ENCODE measurements around the gene RNF11. TPM values are rescaled to one million over a fixed set of nuclear protein-coding genes. Genes with fewer than 3 reads are reported as not detected.

Gene RNF11
- total RNA-seq, 2 experiments from 2014 or later, result 27.5 to 29.0 TPM

- peak; percentile 33 for ATAC-seq
- no peaks in the 10 kb centered on the region for H3K9me3 Mint-ChIP-seq (ENCODE audit: insufficient read depth)
- POLR2A ChIA-PET, result no interaction called here
- peaks cover 14% of the 10 kb centered on the region for H3K4me1 Mint-ChIP-seq (ENCODE audit: low read depth)
- no peak overlapping the region for H3K27ac Mint-ChIP-seq
- DNase-seq, result no peak
- CTCF ChIA-PET, result no interaction called here
- H3K27me3 Mint-ChIP-seq (ENCODE audit: low read depth), result no peaks in the 10 kb centered on the region
- H3K36me3 Mint-ChIP-seq (ENCODE audit: low read depth), result no peaks in the 10 kb centered on the region
- no peak overlapping the region for H3K4me3 Mint-ChIP-seq
These were observed 49.0 kb downstream of the RNF11 start for GRCh38 chr1:51285055-51285454.

- CTCF ChIA-PET, result interaction anchor here (0.7 to 3.5 kb wide), 2 partner anchors 9 to 12 kb away, joined by 3 to 29 read pairs; no protein-coding TSS in a partner anchor
- no peak for DNase-seq
- no peaks in the 10 kb centered on the region for H3K9me3 Mint-ChIP-seq (ENCODE audit: insufficient read depth)
- no peaks in the 10 kb centered on the region for H3K36me3 Mint-ChIP-seq (ENCODE audit: low read depth)
- H3K4me1 Mint-ChIP-seq (ENCODE audit: low read depth), result peaks cover 14% of the 10 kb centered on the region
- no peak overlapping the region for H3K4me3 Mint-ChIP-seq
- ATAC-seq, result no peak
- H3K27me3 Mint-ChIP-seq (ENCODE audit: low read depth), result no peaks in the 10 kb centered on the region
- H3K27ac Mint-ChIP-seq, result no peak overlapping the region
- POLR2A ChIA-PET, result interaction anchor here (0.6 kb wide), 1 partner anchor 1441 kb away, joined by 3 read pairs; no protein-coding TSS in a partner anchor
These were observed 51.9 kb downstream of the RNF11 start for GRCh38 chr1:51287966-51288365.

- CTCF ChIA-PET, result interaction anchor here (3.5 kb wide), 1 partner anchor 8 kb away, joined by 29 read pairs; no protein-coding TSS in a partner anchor
These were observed 52.5 kb downstream of the RNF11 start for GRCh38 chr1:51288578-51288977.

GRCh38 chr1:51289676-51290488 is 53.8 kb downstream of the RNF11 start:
- ChIA-PET CTCF (no interaction called here), POLR2A (interaction anchor here (0.5 kb wide), 1 partner anchor 94 kb away, joined by 3 read pairs; no protein-coding TSS in a partner anchor)
- no peak for DNase-seq
- no peak overlapping the region for H3K4me3 Mint-ChIP-seq
- no peaks in the 10 kb centered on the region for H3K36me3 Mint-ChIP-seq (ENCODE audit: low read depth)
- H3K9me3 Mint-ChIP-seq (ENCODE audit: insufficient read depth), result no peaks in the 10 kb centered on the region
- no peak for ATAC-seq
- H3K27me3 Mint-ChIP-seq (ENCODE audit: low read depth), result no peaks in the 10 kb centered on the region
- peaks cover 12% of the 10 kb centered on the region for H3K4me1 Mint-ChIP-seq (ENCODE audit: low read depth)
- H3K27ac Mint-ChIP-seq, result no peak overlapping the region

More at GRCh38 chr1:51288578-51288977, 52.5 kb downstream of the RNF11 start:
- no peaks in the 10 kb centered on the region for H3K9me3 Mint-ChIP-seq (ENCODE audit: insufficient read depth)
- no peak for DNase-seq
- peaks cover 14% of the 10 kb centered on the region for H3K4me1 Mint-ChIP-seq (ENCODE audit: low read depth)
- no peak for ATAC-seq
- no peak overlapping the region for H3K27ac Mint-ChIP-seq
- H3K27me3 Mint-ChIP-seq (ENCODE audit: low read depth), result no peaks in the 10 kb centered on the region
- POLR2A ChIA-PET, result no interaction called here
- no peaks in the 10 kb centered on the region for H3K36me3 Mint-ChIP-seq (ENCODE audit: low read depth)
- no peak overlapping the region for H3K4me3 Mint-ChIP-seq

- Mint-ChIP-seq H3K4me1 (ENCODE audit: low read depth) (peaks cover 13% of the 10 kb centered on the region), H3K27me3 (ENCODE audit: low read depth) (no peaks in the 10 kb centered on the region), H3K9me3 (ENCODE audit: insufficient read depth) (no peaks in the 10 kb centered on the region), H3K27ac (no peak overlapping the region), H3K4me3 (no peak overlapping the region), H3K36me3 (ENCODE audit: low read depth) (no peaks in the 10 kb centered on the region)
- CTCF ChIA-PET, result no interaction called here
- ATAC-seq, result no peak
- POLR2A ChIA-PET, result interaction anchor here (0.5 to 0.6 kb wide), 2 partner anchors 94 to 118 kb away, joined by 3 read pairs; no protein-coding TSS in a partner anchor
- DNase-seq, result no peak
These were observed 54.4 kb downstream of the RNF11 start for GRCh38 chr1:51290489-51290847.

GRCh38 chr1:51293898-51294515 is 57.9 kb downstream of the RNF11 start:
- CTCF ChIA-PET, result interaction anchor here (3.5 kb wide), 1 partner anchor 103 kb away, joined by 47 read pairs; no protein-coding TSS in a partner anchor
- POLR2A ChIA-PET, result no interaction called here
- H3K27ac Mint-ChIP-seq, result no peak overlapping the region

GRCh38 chr1:51294566-51295184 is 58.6 kb downstream of the RNF11 start:
- Mint-ChIP-seq H3K9me3 (ENCODE audit: insufficient read depth) (no peaks in the 10 kb centered on the region), H3K4me1 (ENCODE audit: low read depth) (peaks cover 31% of the 10 kb centered on the region), H3K4me3 (no peak overlapping the region), H3K27me3 (ENCODE audit: low read depth) (no peaks in the 10 kb centered on the region), H3K36me3 (ENCODE audit: low read depth) (no peaks in the 10 kb centered on the region), H3K27ac (peak overlapping the region; percentile 41)
- DNase-seq (peak; percentile 44), ATAC-seq (no peak)
- ChIA-PET POLR2A (interaction anchor here (0.5 to 1.8 kb wide), 3 partner anchors 13 to 318 kb away, joined by 3 to 4 read pairs (median 3); partner anchors contain the start of gene RNF11), CTCF (interaction anchor here (0.9 to 3.5 kb wide), 7 partner anchors 15 to 104 kb away, joined by 3 to 47 read pairs (median 3); no protein-coding TSS in a partner anchor)

More at GRCh38 chr1:51293898-51294515, 57.9 kb downstream of the RNF11 start:
- Mint-ChIP-seq H3K4me1 (ENCODE audit: low read depth) (peaks cover 31% of the 10 kb centered on the region), H3K36me3 (ENCODE audit: low read depth) (no peaks in the 10 kb centered on the region), H3K4me3 (no peak overlapping the region), H3K9me3 (ENCODE audit: insufficient read depth) (no peaks in the 10 kb centered on the region), H3K27me3 (ENCODE audit: low read depth) (no peaks in the 10 kb centered on the region)
- DNase-seq (no peak), ATAC-seq (no peak)

- ATAC-seq (no peak), DNase-seq (no peak)
- Mint-ChIP-seq H3K27ac (no peak overlapping the region), H3K36me3 (ENCODE audit: low read depth) (no peaks in the 10 kb centered on the region), H3K27me3 (ENCODE audit: low read depth) (no peaks in the 10 kb centered on the region), H3K9me3 (ENCODE audit: insufficient read depth) (no peaks in the 10 kb centered on the region), H3K4me1 (ENCODE audit: low read depth) (peaks cover 39% of the 10 kb centered on the region), H3K4me3 (no peak overlapping the region)
- ChIA-PET CTCF (interaction anchor here (0.9 to 3.5 kb wide), 20 partner anchors 8 to 366 kb away, joined by 3 to 47 read pairs (median 7); partner anchors contain the start of gene RNF11), POLR2A (interaction anchor here (1.1 to 1.8 kb wide), 2 partner anchors 60 to 319 kb away, joined by 3 to 4 read pairs; partner anchors contain the start of gene RNF11)
These were observed 59.9 kb downstream of the RNF11 start for GRCh38 chr1:51295926-51296325.

- peaks cover 44% of the 10 kb centered on the region for H3K4me1 Mint-ChIP-seq (ENCODE audit: low read depth)
- peak overlapping the region; percentile 57 for H3K4me3 Mint-ChIP-seq
- peak overlapping the region; percentile 79 for H3K27ac Mint-ChIP-seq
- peak; percentile 79 for ATAC-seq
- no peaks in the 10 kb centered on the region for H3K9me3 Mint-ChIP-seq (ENCODE audit: insufficient read depth)
- H3K36me3 Mint-ChIP-seq (ENCODE audit: low read depth), result no peaks in the 10 kb centered on the region
- ChIA-PET POLR2A (interaction anchor here (0.8 to 1.8 kb wide), 2 partner anchors 9 to 61 kb away, joined by 4 to 6 read pairs; partner anchors contain the start of gene RNF11), CTCF (interaction anchor here (0.7 to 3.5 kb wide), 39 partner anchors 9 to 655 kb away, joined by 3 to 47 read pairs (median 4); partner anchors contain the start of gene RNF11)
- DNase-seq, result peak; percentile 78
- H3K27me3 Mint-ChIP-seq (ENCODE audit: low read depth), result no peaks in the 10 kb centered on the region
These were observed 60.6 kb downstream of the RNF11 start for GRCh38 chr1:51296383-51297357.

- peaks cover 44% of the 10 kb centered on the region for H3K4me1 Mint-ChIP-seq (ENCODE audit: low read depth)
- ChIA-PET POLR2A (no interaction called here), CTCF (interaction anchor here (0.7 to 3.5 kb wide), 35 partner anchors 9 to 654 kb away, joined by 3 to 47 read pairs (median 4); partner anchors contain the start of gene RNF11)
- no peaks in the 10 kb centered on the region for H3K27me3 Mint-ChIP-seq (ENCODE audit: low read depth)
- H3K9me3 Mint-ChIP-seq (ENCODE audit: insufficient read depth), result no peaks in the 10 kb centered on the region
- ATAC-seq, result no peak
- H3K36me3 Mint-ChIP-seq (ENCODE audit: low read depth), result no peaks in the 10 kb centered on the region
- peak overlapping the region; percentile 67 for H3K27ac Mint-ChIP-seq
- no peak for DNase-seq
- peak overlapping the region; percentile 57 for H3K4me3 Mint-ChIP-seq
These were observed 61.6 kb downstream of the RNF11 start for GRCh38 chr1:51297401-51298321.
